GM19438 (cell line): Measurements from ENCODE around the gene JAKMIP2.
"Not testable (repeated sequence)": the region's sequence is repeated elsewhere in the genome, so short reads cannot be mapped to it uniquely, and the experiment has no call there.

Experiments
- ATAC-seq: cut with Tn5 transposase; IDR thresholded peaks from one replicate; pipeline ENCODE4 v1.9.1; 2021; ENCODE audit warnings: low read depth; ENCODE audit not compliant: unreplicated experiment

JAKMIP2 gene

GRCh38 chr5:147621016-147621415 lies 161.5 kb downstream of the JAKMIP2 start:
- no peak for ATAC-seq

GRCh38 chr5:147619281-147619878 lies 163.1 kb downstream of the JAKMIP2 start:
- no peak for ATAC-seq

GRCh38 chr5:147617711-147618350 lies 164.7 kb downstream of the JAKMIP2 start:
- no peak for ATAC-seq

- no peak for ATAC-seq
Measured at GRCh38 chr5:147617191-147617606, 165.3 kb downstream of the JAKMIP2 start.

- ATAC-seq, result no peak
Measured at GRCh38 chr5:147616421-147616820, 166.1 kb downstream of the JAKMIP2 start.

- ATAC-seq, result no peak
Measured at GRCh38 chr5:147613359-147613758, 169.2 kb downstream of the JAKMIP2 start.

- no peak for ATAC-seq
Measured at GRCh38 chr5:147611483-147611882, 171.0 kb downstream of the JAKMIP2 start.

- no peak for ATAC-seq
Measured at GRCh38 chr5:147610798-147611197, 171.7 kb downstream of the JAKMIP2 start.

GRCh38 chr5:147601652-147602051 lies 180.9 kb downstream of the JAKMIP2 start:
- no peak for ATAC-seq

GRCh38 chr5:147591120-147591519 lies 191.4 kb downstream of the JAKMIP2 start:
- ATAC-seq, result no peak

- no peak for ATAC-seq
Measured at GRCh38 chr5:147590096-147590495, 192.4 kb downstream of the JAKMIP2 start.

- ATAC-seq, result no peak
Measured at GRCh38 chr5:147586832-147587231, 195.7 kb downstream of the JAKMIP2 start.

- ATAC-seq, result no peak
Measured at GRCh38 chr5:147586221-147586620, 196.3 kb downstream of the JAKMIP2 start.

- ATAC-seq, result not testable (repeated sequence)
Measured at GRCh38 chr5:147582272-147582671, 200.3 kb downstream of the JAKMIP2 start.

GRCh38 chr5:147580418-147580817 lies 202.1 kb downstream of the JAKMIP2 start:
- ATAC-seq, result not testable (repeated sequence)

- no peak for ATAC-seq
Measured at GRCh38 chr5:147578228-147579024, 204.1 kb downstream of the JAKMIP2 start.

- peak; percentile 84 for ATAC-seq
Measured at GRCh38 chr5:147576646-147577535, 205.6 kb downstream of the JAKMIP2 start.

- ATAC-seq, result no peak
Measured at GRCh38 chr5:147575598-147575997, 206.9 kb downstream of the JAKMIP2 start.

- no peak for ATAC-seq
Measured at GRCh38 chr5:147573211-147573610, 209.3 kb downstream of the JAKMIP2 start.

- ATAC-seq, result no peak
Measured at GRCh38 chr5:147568710-147569406, 213.7 kb downstream of the JAKMIP2 start.
